ENCODE data around the gene SH3GL3. TPM values are rescaled to one million over a fixed set of nuclear protein-coding genes. Genes with fewer than 3 reads are reported as not detected.

Gene SH3GL3
- total RNA-seq, 1 donor from 2014 or later: 2.8 TPM

GRCh38 chr15:83515164-83515563 is 68.0 kb downstream of the SH3GL3 start:
- no peak for TF ChIP-seq CTCF (IDR thresholded peaks at IDR 0.05; ENCODE audit: partially characterized antibody, unreplicated experiment)
- H3K4me1 Mint-ChIP-seq (ENCODE audit: low read depth, unreplicated experiment): no peaks in the 10 kb centered on the region
- H3K27me3 Mint-ChIP-seq (ENCODE audit: unreplicated experiment): no peaks in the 10 kb centered on the region
- no peak for DNase-seq
- no peaks in the 10 kb centered on the region for H3K36me3 Mint-ChIP-seq (ENCODE audit: unreplicated experiment)
- H3K27ac Mint-ChIP-seq (ENCODE audit: unreplicated experiment): no peak overlapping the region
- H3K4me3 Mint-ChIP-seq (ENCODE audit: unreplicated experiment): no peak overlapping the region
- no peaks in the 10 kb centered on the region for H3K9me3 Mint-ChIP-seq (ENCODE audit: unreplicated experiment)

GRCh38 chr15:83516935-83517334 is 69.8 kb downstream of the SH3GL3 start:
- no peak overlapping the region for H3K4me3 Mint-ChIP-seq (ENCODE audit: unreplicated experiment)
- peaks cover 2% of the 10 kb centered on the region for H3K27me3 Mint-ChIP-seq (ENCODE audit: unreplicated experiment)
- H3K36me3 Mint-ChIP-seq (ENCODE audit: unreplicated experiment): no peaks in the 10 kb centered on the region
- H3K27ac Mint-ChIP-seq (ENCODE audit: unreplicated experiment): no peak overlapping the region
- H3K9me3 Mint-ChIP-seq (ENCODE audit: unreplicated experiment): no peaks in the 10 kb centered on the region
- H3K4me1 Mint-ChIP-seq (ENCODE audit: low read depth, unreplicated experiment): no peaks in the 10 kb centered on the region
- no peak for DNase-seq
- TF ChIP-seq CTCF (IDR thresholded peaks at IDR 0.05; ENCODE audit: partially characterized antibody, unreplicated experiment): no peak

- H3K9me3 Mint-ChIP-seq (ENCODE audit: unreplicated experiment): peaks cover 2% of the 10 kb centered on the region
- TF ChIP-seq CTCF (IDR thresholded peaks at IDR 0.05; ENCODE audit: partially characterized antibody, unreplicated experiment): no peak
- H3K36me3 Mint-ChIP-seq (ENCODE audit: unreplicated experiment): peaks cover 9% of the 10 kb centered on the region
- H3K27ac Mint-ChIP-seq (ENCODE audit: unreplicated experiment): no peak overlapping the region
- H3K4me3 Mint-ChIP-seq (ENCODE audit: unreplicated experiment): no peak overlapping the region
- peaks cover 3% of the 10 kb centered on the region for H3K27me3 Mint-ChIP-seq (ENCODE audit: unreplicated experiment)
- no peaks in the 10 kb centered on the region for H3K4me1 Mint-ChIP-seq (ENCODE audit: low read depth, unreplicated experiment)
- no peak for DNase-seq
These were observed 79.2 kb downstream of the SH3GL3 start for GRCh38 chr15:83526319-83526718.

- no peak for TF ChIP-seq CTCF (IDR thresholded peaks at IDR 0.05; ENCODE audit: partially characterized antibody, unreplicated experiment)
- H3K27ac Mint-ChIP-seq (ENCODE audit: unreplicated experiment): no peak overlapping the region
- H3K9me3 Mint-ChIP-seq (ENCODE audit: unreplicated experiment): peaks cover 2% of the 10 kb centered on the region
- no peaks in the 10 kb centered on the region for H3K4me1 Mint-ChIP-seq (ENCODE audit: low read depth, unreplicated experiment)
- DNase-seq: no peak
- peaks cover 5% of the 10 kb centered on the region for H3K36me3 Mint-ChIP-seq (ENCODE audit: unreplicated experiment)
- H3K4me3 Mint-ChIP-seq (ENCODE audit: unreplicated experiment): no peak overlapping the region
- H3K27me3 Mint-ChIP-seq (ENCODE audit: unreplicated experiment): no peaks in the 10 kb centered on the region
These were observed 86.3 kb downstream of the SH3GL3 start for GRCh38 chr15:83533410-83533962.

GRCh38 chr15:83537606-83538005 is 90.5 kb downstream of the SH3GL3 start:
- H3K36me3 Mint-ChIP-seq (ENCODE audit: unreplicated experiment): no peaks in the 10 kb centered on the region
- DNase-seq: no peak
- H3K27ac Mint-ChIP-seq (ENCODE audit: unreplicated experiment): no peak overlapping the region
- H3K9me3 Mint-ChIP-seq (ENCODE audit: unreplicated experiment): no peaks in the 10 kb centered on the region
- H3K4me1 Mint-ChIP-seq (ENCODE audit: low read depth, unreplicated experiment): no peaks in the 10 kb centered on the region
- TF ChIP-seq CTCF (IDR thresholded peaks at IDR 0.05; ENCODE audit: partially characterized antibody, unreplicated experiment): no peak
- H3K4me3 Mint-ChIP-seq (ENCODE audit: unreplicated experiment): no peak overlapping the region
- H3K27me3 Mint-ChIP-seq (ENCODE audit: unreplicated experiment): no peaks in the 10 kb centered on the region

Measured in glutamatergic neuron (in vitro differentiated cells).